ENCODE results near the gene ALPK1.

DNA sequence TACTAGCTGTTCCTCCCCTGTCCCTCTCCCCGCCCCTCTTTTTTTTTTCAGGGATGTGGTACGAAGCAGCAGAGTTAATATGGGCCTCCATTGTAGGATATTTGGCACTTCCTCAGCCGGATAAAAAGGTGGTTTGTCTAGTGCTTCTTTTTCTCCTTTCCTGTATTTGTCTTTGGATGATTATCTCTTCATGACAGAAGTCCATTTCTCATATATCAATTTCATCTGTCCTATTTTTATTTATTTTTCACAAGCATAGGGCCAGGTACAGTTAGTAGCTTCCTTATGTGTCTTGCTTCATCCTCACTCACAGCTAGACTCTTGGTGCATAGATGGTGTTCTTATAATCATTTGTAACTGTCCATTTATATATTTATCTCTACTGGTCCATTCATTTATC lies 129.2 kb downstream of the ALPK1 start:
- TF ChIP-seq YY1 (IDR thresholded peaks at IDR 0.05; ENCODE audit: insufficient read depth, insufficient read length) (no peak), ZNF274 (IDR thresholded peaks at IDR 0.05; ENCODE audit: low read depth, low read length) (no peak)

Data from NT2/D1 (cell line).